HepG2 (cell line): ENCODE measurements around the gene OSBPL1A.

Experiments
- ARNT ChIP-seq: fragments of 450-650 bp; IDR thresholded peaks from 2 replicates; pipeline ENCODE4 v1.6.1; 2017
- CC2D1A ChIP-seq: sonication (generic); formaldehyde crosslinking; IDR thresholded peaks from 2 replicates; pipeline ENCODE4 v1.8.1; 2023; ENCODE audit warnings: mild to moderate bottlenecking, missing genetic modification reagents
- CTCF ChIP-seq: sonication (generic); formaldehyde crosslinking; IDR thresholded peaks from 2 replicates; pipeline ENCODE4 v1.5.0; 2020; ENCODE audit warnings: mild to moderate bottlenecking, missing genetic modification reagents, moderate library complexity
- FOXP1 ChIP-seq, 2 experiments: fragments of 450-650 bp in 1 of 2; IDR thresholded peaks; 2 replicates each; pipeline ENCODE4 v1.6.1; 2017 to 2018; ENCODE audit warnings: antibody characterized with exemption in 1 of 2
- PATZ1 ChIP-seq: sonication (generic); formaldehyde crosslinking; IDR thresholded peaks from 2 replicates; pipeline ENCODE4 v1.4.0; 2020; ENCODE audit warnings: missing genetic modification reagents
- PRDM4 ChIP-seq: sonication (generic); formaldehyde crosslinking; IDR thresholded peaks from 2 replicates; pipeline ENCODE4 v1.9.0; 2021; ENCODE audit warnings: missing genetic modification reagents, borderline replicate concordance
- RAD21 ChIP-seq: fragments of 450-650 bp; formaldehyde crosslinking; IDR thresholded peaks from 2 replicates; pipeline ENCODE4 v1.5.0; 2020; ENCODE audit warnings: mild to moderate bottlenecking
- SRF ChIP-seq: IDR thresholded peaks from 2 replicates; pipeline ENCODE4 v1.6.1; 2011; ENCODE audit warnings: mild to moderate bottlenecking, low read depth, low read length, moderate library complexity
- SYNCRIP ChIP-seq: fragments of 200-400 bp; formaldehyde crosslinking; IDR thresholded peaks from 2 replicates; pipeline ENCODE4 v1.6.1; 2018; ENCODE audit warnings: mild to moderate bottlenecking, low read depth, low read length; ENCODE audit not compliant: insufficient read depth
- ZNF850 ChIP-seq: sonication (generic); formaldehyde crosslinking; conservative IDR thresholded peaks from 2 replicates; pipeline ENCODE4 v1.9.0; 2021; ENCODE audit warnings: mild to moderate bottlenecking, missing genetic modification reagents

- TF ChIP-seq SRF, result no peak
- TF ChIP-seq PATZ1 (CRISPR knock-in tag), result no peak
- no peak for TF ChIP-seq SYNCRIP
- TF ChIP-seq CTCF (CRISPR knock-in tag), result no peak
- no peak for TF ChIP-seq ZNF850
- TF ChIP-seq ARNT, result no peak
- no peak for TF ChIP-seq CC2D1A (CRISPR knock-in tag)
- no peak for TF ChIP-seq PRDM4 (CRISPR knock-in tag)
- no peak for TF ChIP-seq RAD21 (CRISPR knock-in tag)
- no peak for TF ChIP-seq FOXP1 (IDR thresholded peaks at IDR 0.05)
- no peak for TF ChIP-seq FOXP1 (CRISPR knock-in tag; IDR thresholded peaks at IDR 0.05)
These were observed 1.5 kb downstream of the OSBPL1A start for GRCh38 chr18:24396082-24396633.
